HepG2 (cell line): ENCODE results near the gene ESYT2. TPM values are rescaled to one million over a fixed set of nuclear protein-coding genes. Genes with fewer than 3 reads are reported as not detected.

Experiments
- ATAC-seq: fragments of 200-7000 bp; cut with Tn5 transposase; 3 replicates; pipeline ENCODE4 v1.9.1; 2020; ENCODE audit warnings: mild to moderate bottlenecking, moderate library complexity
- BruUV-seq: library from RNA; stranded (reverse); fragments of 400-500 nt; replicated peaks from 2 replicates; lab custom pipeline; 2021; lab: Mats Ljungman, UMichigan
- CTCF ChIA-PET: fragments of 300-600 bp; formaldehyde crosslinking; extraction: SDS; loops from one replicate; lab custom pipeline; 2021; ENCODE audit warnings: low total read pairs, inconsistent platforms, low intra/inter-chr PET ratio; lab: Yijun Ruan, JAX
- POLR2A ChIA-PET: fragments of 350-600 bp; sonication (Branson Sonifier 250); formaldehyde crosslinking; loops from one replicate; lab custom pipeline; 2020; ENCODE audit warnings: antibody characterized with exemption, inconsistent platforms; lab: Yijun Ruan, JAX
- DNase-seq: peaks from one replicate; pipeline ENCODE4 v3.0.0-alpha.2; 2015; ENCODE audit warnings: low spot score
- FAIRE-seq: peaks from 3 replicates; lab custom pipeline; 2011; peaks lifted over from hg19 to GRCh38; lab: Jason Lieb, UNC
- H2AFZ ChIP-seq: one replicate; pipeline ENCODE4 v1.6.1; 2011; ENCODE audit warnings: low read length, inconsistent platforms
- H3K27ac ChIP-seq: fragments of 300-600 bp; 3 replicates; pipeline ENCODE4 v1.8.0; 2011; ENCODE audit warnings: mixed run types, mild to moderate bottlenecking, mixed read lengths, low read length, inconsistent platforms; ENCODE audit not compliant: insufficient read depth; ENCODE audit errors: extremely low read length
- H3K27me3 ChIP-seq, 2 experiments: fragments of 200-600 bp in 1 of 2; 2 replicates in 1 of 2; 3 replicates in 1 of 2; pipeline versions ENCODE4 v1.6.0 to v1.8.0; 2011; ENCODE audit warnings: low read length in 2 of 2, mild to moderate bottlenecking in 2 of 2, moderate library complexity in 2 of 2, inconsistent platforms in 1 of 2; ENCODE audit not compliant: insufficient read depth in 2 of 2, control insufficient read depth in 1 of 2
- H3K36me3 ChIP-seq, 2 experiments: fragments of 200-600 bp in 1 of 2; replicated peaks in 1 of 2; 2 replicates in 1 of 2; 3 replicates in 1 of 2; pipeline versions ENCODE4 v1.5.1 to v1.8.0; 2011; ENCODE audit warnings: low read length in 2 of 2, inconsistent platforms in 1 of 2; ENCODE audit not compliant: insufficient read depth in 2 of 2, control insufficient read depth in 1 of 2
- H3K4me1 ChIP-seq: 2 replicates; pipeline ENCODE4 v1.5.1; 2012; ENCODE audit warnings: low read length, inconsistent platforms; ENCODE audit not compliant: insufficient read depth
- H3K4me2 ChIP-seq: 2 replicates; pipeline ENCODE4 v1.6.0; 2011; ENCODE audit warnings: low read depth, low read length, inconsistent platforms
- H3K4me3 ChIP-seq, 3 experiments: fragments of 200-600 bp in 1 of 3; sonication (generic), shearing (Covaris generic) in 1 of 3; replicated peaks in 1 of 3; 2 replicates each; pipeline ENCODE4 v1.5.1; 2011 to 2016; ENCODE audit warnings: low read length in 3 of 3, inconsistent platforms in 2 of 3, low read depth in 2 of 3, mild to moderate bottlenecking in 2 of 3, control low read depth in 1 of 3, mixed read lengths in 1 of 3; ENCODE audit not compliant: insufficient read depth in 1 of 3
- H3K79me2 ChIP-seq: one replicate; pipeline ENCODE4 v1.6.1; 2011; ENCODE audit warnings: low read length, inconsistent platforms; ENCODE audit not compliant: insufficient read depth
- H3K9ac ChIP-seq: 2 replicates; pipeline ENCODE4 v1.6.0; 2011; ENCODE audit warnings: mild to moderate bottlenecking, low read depth, low read length, inconsistent platforms; ENCODE audit not compliant: insufficient read depth
- H3K9me3 ChIP-seq: 2 replicates; pipeline ENCODE4 v1.5.1; 2012; ENCODE audit warnings: mild to moderate bottlenecking, low read length
- H4K20me1 ChIP-seq: 2 replicates; pipeline ENCODE4 v1.6.0; 2011; ENCODE audit warnings: inconsistent platforms, mild to moderate bottlenecking, low read length, moderate library complexity; ENCODE audit not compliant: insufficient read depth
- ATF7 ChIP-seq, 2 experiments: fragments of 450-650 bp in 1 of 2; sonication (generic) in 1 of 2; formaldehyde crosslinking in 1 of 2; IDR thresholded peaks; 2 replicates each; pipeline versions ENCODE4 v1.4.0 to v1.6.1; 2016 to 2020; ENCODE audit warnings: antibody characterized with exemption in 1 of 2, mild to moderate bottlenecking in 1 of 2, missing genetic modification reagents in 1 of 2
- SP2 ChIP-seq: sonication (generic); formaldehyde crosslinking; IDR thresholded peaks from 2 replicates; pipeline ENCODE4 v1.5.1; 2020; ENCODE audit warnings: mild to moderate bottlenecking, missing genetic modification reagents
- ZC3H13 ChIP-seq: sonication (generic); formaldehyde crosslinking; IDR thresholded peaks from 2 replicates; pipeline ENCODE4 v1.8.1; 2023; ENCODE audit warnings: mild to moderate bottlenecking, missing genetic modification reagents, moderate library complexity
- ZNF788 ChIP-seq: sonication (generic); formaldehyde crosslinking; IDR thresholded peaks from 2 replicates; pipeline ENCODE4 v1.5.0; 2020; ENCODE audit warnings: mild to moderate bottlenecking, missing genetic modification reagents, borderline replicate concordance
- WGBS: methylation state at CpG from one replicate; pipeline ENCODE4 v1.1.6; 2017; ENCODE audit warnings: low lambda C conversion rate; 5-methylcytosine and 5-hydroxymethylcytosine counted together
- in situ Hi-C: cut with HindIII; loops from 2 replicates; pipeline ENCODE4 v1.10.0; 2017; ENCODE audit warnings: low pct_unique_long_range_greater_than_20kb; ENCODE audit not compliant: extremely low pct_ligation_motif_present
- intact Hi-C: fragments of 100-400 bp; cut with micrococcal nuclease; formaldehyde crosslinking; loops from one replicate; pipeline ENCODE4 v1.10.0; 2022; ENCODE audit not compliant: unreplicated experiment
- polyA plus RNA-seq, 8 experiments: library from polyadenylated mRNA; depleted of rRNA in 3 of 8; stranded (reverse) in 7 of 8; unstranded in 1 of 8; fragments of >200 nt; fragmentation: Illumina TruSeq in 4 of 8; extraction: Trizol in 4 of 8; gene quantifications; 2 replicates each; pipeline versions ENCODE4 v1.2.1 to v1.2.3, GENCODE V29; 2011 to 2016; ENCODE audit warnings: low read depth in 4 of 8, missing spikeins in 1 of 8, mixed read lengths in 1 of 8; ENCODE audit not compliant: insufficient read depth in 1 of 8
- total RNA-seq, 5 experiments: library from RNA; depleted of rRNA; stranded (reverse); fragments of >200 nt; fragmentation: Illumina TruSeq; extraction: Trizol; gene quantifications; 2 replicates each; pipeline ENCODE4 v1.2.3, GENCODE V29; 2016; ENCODE audit warnings: low read depth in 1 of 5
- TF ChIP-seq, protein P1 (sequence below): sonication (generic); formaldehyde crosslinking; IDR thresholded peaks from 2 replicates; pipeline ENCODE4 v1.4.0; 2020; ENCODE audit warnings: low read depth, missing genetic modification reagents
- TF ChIP-seq, protein P2 (sequence below): sonication (generic); formaldehyde crosslinking; IDR thresholded peaks from 2 replicates; pipeline ENCODE4 v1.4.0; 2020; ENCODE audit warnings: mild to moderate bottlenecking, missing genetic modification reagents

Gene ESYT2
- total and polyA plus RNA-seq, 2 of the 13 experiments (the other 11 are each of a cell fraction or from before 2014, with no cell fraction given): 28.5 to 37.3 TPM

GRCh38 chr7:158751199-158751598 is 78.1 kb downstream of the ESYT2 start:
- Histone ChIP-seq H3K27me3 (no peaks in the 10 kb centered on the region), H2AFZ (no peak overlapping the region), H3K27ac (no peak overlapping the region), H3K9ac (no peak overlapping the region), H3K36me3 (peaks cover 9 to 37% of the 10 kb centered on the region in 2 experiments; a peak in 4 of 5 replicates), H3K9me3 (no peaks in the 10 kb centered on the region), H3K79me2 (no peaks in the 10 kb centered on the region), H4K20me1 (no peaks in the 10 kb centered on the region), H3K4me2 (no peak overlapping the region), H3K4me3 (no peak overlapping the region), H3K4me1 (no peaks in the 10 kb centered on the region)
- ChIA-PET CTCF (no interaction called here), POLR2A (no interaction called here)
- 94% methylated on average over 2 of the region's 2 CpGs for WGBS
- TF ChIP-seq, protein P1, sequence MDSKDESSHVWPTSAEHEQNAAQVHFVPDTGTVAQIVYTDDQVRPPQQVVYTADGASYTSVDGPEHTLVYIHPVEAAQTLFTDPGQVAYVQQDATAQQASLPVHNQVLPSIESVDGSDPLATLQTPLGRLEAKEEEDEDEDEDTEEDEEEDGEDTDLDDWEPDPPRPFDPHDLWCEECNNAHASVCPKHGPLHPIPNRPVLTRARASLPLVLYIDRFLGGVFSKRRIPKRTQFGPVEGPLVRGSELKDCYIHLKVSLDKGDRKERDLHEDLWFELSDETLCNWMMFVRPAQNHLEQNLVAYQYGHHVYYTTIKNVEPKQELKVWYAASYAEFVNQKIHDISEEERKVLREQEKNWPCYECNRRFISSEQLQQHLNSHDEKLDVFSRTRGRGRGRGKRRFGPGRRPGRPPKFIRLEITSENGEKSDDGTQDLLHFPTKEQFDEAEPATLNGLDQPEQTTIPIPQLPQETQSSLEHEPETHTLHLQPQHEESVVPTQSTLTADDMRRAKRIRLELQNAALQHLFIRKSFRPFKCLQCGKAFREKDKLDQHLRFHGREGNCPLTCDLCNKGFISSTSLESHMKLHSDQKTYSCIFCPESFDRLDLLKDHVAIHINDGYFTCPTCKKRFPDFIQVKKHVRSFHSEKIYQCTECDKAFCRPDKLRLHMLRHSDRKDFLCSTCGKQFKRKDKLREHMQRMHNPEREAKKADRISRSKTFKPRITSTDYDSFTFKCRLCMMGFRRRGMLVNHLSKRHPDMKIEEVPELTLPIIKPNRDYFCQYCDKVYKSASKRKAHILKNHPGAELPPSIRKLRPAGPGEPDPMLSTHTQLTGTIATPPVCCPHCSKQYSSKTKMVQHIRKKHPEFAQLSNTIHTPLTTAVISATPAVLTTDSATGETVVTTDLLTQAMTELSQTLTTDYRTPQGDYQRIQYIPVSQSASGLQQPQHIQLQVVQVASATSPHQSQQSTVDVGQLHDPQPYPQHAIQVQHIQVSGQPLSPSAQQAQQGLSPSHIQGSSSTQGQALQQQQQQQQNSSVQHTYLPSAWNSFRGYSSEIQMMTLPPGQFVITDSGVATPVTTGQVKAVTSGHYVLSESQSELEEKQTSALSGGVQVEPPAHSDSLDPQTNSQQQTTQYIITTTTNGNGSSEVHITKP (CRISPR knock-in tag): no peak
- TF ChIP-seq ZC3H13 (no peak), ATF7 (IDR thresholded peaks at IDR 0.05) (peak; percentile 32; the same call in 1 of the 2 replicates), ATF7 (CRISPR knock-in tag; IDR thresholded peaks at IDR 0.05) (no peak)
- ATAC-seq (no peak), FAIRE-seq (no peak), DNase-seq (no peak)
- intact Hi-C loops (no loop called here), in situ Hi-C loops (no loop called here)
- no TSS peak for BruUV-seq

DNA sequence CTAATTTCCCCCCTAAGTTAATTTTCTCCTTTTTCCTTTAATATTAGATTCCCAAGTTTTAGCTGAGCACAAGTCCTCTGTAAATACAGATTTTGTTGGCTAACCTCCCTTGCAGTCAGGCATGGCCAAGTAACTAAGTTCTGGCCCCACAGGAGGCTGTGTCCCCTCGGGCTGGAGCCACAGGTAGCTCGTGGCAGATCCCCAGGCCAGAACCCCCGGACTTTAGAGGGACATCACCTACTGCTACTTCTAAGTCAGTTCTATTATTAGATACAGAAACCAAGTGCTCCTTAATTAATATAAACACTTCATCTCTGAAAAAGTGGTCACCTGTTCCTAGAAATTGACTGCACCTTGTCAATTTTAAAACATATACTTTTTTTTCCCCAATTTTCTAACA is 78.6 kb downstream of the ESYT2 start:
- no peaks in the 10 kb centered on the region for H3K79me2 ChIP-seq
- POLR2A ChIA-PET: no interaction called here
- WGBS: 100% methylated on average over 3 of the region's 3 CpGs
- no peaks in the 10 kb centered on the region for H4K20me1 ChIP-seq
- no peaks in the 10 kb centered on the region for H3K27me3 ChIP-seq
- no peak for ATAC-seq
- H3K4me1 ChIP-seq: no peaks in the 10 kb centered on the region
- H3K9me3 ChIP-seq: no peaks in the 10 kb centered on the region
- H3K27ac ChIP-seq: no peak overlapping the region
- peaks cover 12 to 42% of the 10 kb centered on the region in 2 experiments; a peak in 4 of 5 replicates for H3K36me3 ChIP-seq
- DNase-seq: no peak
- intact Hi-C loops (no loop called here), in situ Hi-C loops (no loop called here)
- no TSS peak for BruUV-seq
- CTCF ChIA-PET: no interaction called here
- FAIRE-seq: no peak
- H3K4me2 ChIP-seq: no peak overlapping the region
- no peak overlapping the region for H2AFZ ChIP-seq
- no peak overlapping the region for H3K9ac ChIP-seq
- H3K4me3 ChIP-seq: no peak overlapping the region
- TF ChIP-seq ZNF788 (CRISPR knock-in tag) (no peak), SP2 (CRISPR knock-in tag) (no peak)
- TF ChIP-seq, protein P2, sequence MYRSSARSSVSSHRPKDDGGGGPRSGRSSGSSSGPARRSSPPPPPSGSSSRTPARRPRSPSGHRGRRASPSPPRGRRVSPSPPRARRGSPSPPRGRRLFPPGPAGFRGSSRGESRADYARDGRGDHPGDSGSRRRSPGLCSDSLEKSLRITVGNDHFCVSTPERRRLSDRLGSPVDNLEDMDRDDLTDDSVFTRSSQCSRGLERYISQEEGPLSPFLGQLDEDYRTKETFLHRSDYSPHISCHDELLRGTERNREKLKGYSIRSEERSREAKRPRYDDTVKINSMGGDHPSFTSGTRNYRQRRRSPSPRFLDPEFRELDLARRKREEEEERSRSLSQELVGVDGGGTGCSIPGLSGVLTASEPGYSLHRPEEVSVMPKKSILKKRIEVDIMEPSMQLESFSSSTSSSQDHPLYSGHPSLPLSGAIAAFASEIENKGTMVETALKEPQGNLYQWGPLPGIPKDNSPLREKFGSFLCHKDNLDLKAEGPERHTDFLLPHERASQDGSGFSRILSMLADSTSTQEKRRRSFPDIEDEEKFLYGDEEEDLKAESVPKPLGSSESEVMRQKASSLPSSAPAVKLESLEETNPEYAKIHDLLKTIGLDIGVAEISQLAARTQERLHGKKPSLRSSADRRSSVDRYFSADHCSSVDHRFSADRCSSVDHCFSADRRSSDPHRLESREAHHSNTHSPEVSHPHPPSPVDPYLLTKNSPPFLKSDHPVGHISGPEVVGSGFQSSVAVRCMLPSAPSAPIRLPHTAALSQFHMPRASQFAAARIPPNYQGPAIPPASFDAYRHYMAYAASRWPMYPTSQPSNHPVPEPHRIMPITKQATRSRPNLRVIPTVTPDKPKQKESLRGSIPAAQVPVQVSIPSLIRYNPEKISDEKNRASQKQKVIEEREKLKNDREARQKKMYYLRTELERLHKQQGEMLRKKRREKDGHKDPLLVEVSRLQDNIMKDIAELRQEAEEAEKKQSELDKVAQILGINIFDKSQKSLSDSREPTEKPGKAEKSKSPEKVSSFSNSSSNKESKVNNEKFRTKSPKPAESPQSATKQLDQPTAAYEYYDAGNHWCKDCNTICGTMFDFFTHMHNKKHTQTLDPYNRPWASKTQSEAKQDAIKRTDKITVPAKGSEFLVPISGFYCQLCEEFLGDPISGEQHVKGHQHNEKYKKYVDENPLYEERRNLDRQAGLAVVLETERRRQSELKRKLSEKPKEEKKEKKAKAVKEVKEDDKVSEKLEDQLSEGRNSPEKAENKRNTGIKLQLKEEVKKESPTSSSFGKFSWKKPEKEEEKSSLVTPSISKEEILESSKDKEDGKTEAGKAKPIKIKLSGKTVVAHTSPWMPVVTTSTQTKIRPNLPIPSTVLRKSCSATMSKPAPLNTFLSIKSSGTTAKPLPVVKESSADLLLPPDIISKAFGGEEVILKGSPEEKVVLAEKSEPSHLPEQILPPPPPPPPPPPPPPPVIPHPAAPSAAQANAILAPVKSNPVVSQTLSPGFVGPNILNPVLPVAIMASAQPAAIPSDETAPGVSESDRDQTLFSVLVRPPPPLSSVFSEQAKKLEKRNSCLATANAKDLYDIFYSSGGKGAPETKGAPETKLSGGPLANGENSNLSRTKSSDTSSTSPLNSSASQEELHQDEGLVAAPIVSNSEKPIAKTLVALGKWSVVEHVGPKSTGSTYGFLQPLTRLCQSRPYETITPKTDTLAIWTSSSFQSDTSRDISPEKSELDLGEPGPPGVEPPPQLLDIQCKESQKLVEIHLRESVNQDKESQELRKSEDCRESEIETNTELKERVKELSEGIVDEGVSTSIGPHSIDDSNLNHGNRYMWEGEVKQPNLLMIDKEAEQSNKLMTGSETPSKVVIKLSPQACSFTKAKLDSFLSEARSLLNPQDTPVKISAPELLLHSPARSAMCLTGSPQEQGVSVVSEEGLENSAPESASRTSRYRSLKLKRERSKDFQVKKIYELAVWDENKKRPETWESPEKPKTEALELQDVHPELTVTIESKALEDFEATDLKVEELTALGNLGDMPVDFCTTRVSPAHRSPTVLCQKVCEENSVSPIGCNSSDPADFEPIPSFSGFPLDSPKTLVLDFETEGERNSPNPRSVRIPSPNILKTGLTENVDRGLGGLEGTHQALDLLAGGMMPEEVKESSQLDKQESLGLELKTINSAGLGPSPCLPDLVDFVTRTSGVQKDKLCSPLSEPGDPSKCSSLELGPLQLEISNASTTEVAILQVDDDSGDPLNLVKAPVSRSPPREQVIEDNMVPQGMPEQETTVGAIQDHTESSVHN (CRISPR knock-in tag): no peak
